KOPT-K1 (cell line): ENCODE measurements around the gene NAALADL2.
"Not testable (repeated sequence)": the region's sequence is repeated elsewhere in the genome, so short reads cannot be mapped to it uniquely, and the experiment has no call there.

Source experiments
- H3K27ac ChIP-seq: fragments of 200-600 bp; sonication (generic); 2 replicates; pipeline ENCODE4 v1.5.1; 2016; ENCODE audit warnings: antibody characterized with exemption, mild to moderate bottlenecking, low read depth, low read length; ENCODE audit not compliant: poor library complexity, severe bottlenecking
- H3K36me3 ChIP-seq: fragments of 200-600 bp; sonication (generic); 2 replicates; pipeline ENCODE4 v1.5.1; 2017; ENCODE audit warnings: antibody characterized with exemption, mild to moderate bottlenecking, low read length, moderate library complexity; ENCODE audit not compliant: insufficient read depth
- H3K9me3 ChIP-seq: fragments of 200-600 bp; sonication (generic); 2 replicates; pipeline ENCODE4 v1.5.1; 2017; ENCODE audit warnings: antibody characterized with exemption, low read length, mild to moderate bottlenecking; ENCODE audit not compliant: insufficient read depth, poor library complexity, severe bottlenecking

NAALADL2 gene

GRCh38 chr3:175590745-175591144 lies 731.6 kb downstream of the NAALADL2 start:
- no peak overlapping the region for H3K27ac ChIP-seq
- no peaks in the 10 kb centered on the region for H3K9me3 ChIP-seq
- H3K36me3 ChIP-seq = no peaks in the 10 kb centered on the region

GRCh38 chr3:175591375-175591774 lies 732.2 kb downstream of the NAALADL2 start:
- H3K36me3 ChIP-seq = no peaks in the 10 kb centered on the region
- H3K27ac ChIP-seq = no peak overlapping the region
- H3K9me3 ChIP-seq = no peaks in the 10 kb centered on the region

- Histone ChIP-seq H3K9me3 (no peaks in the 10 kb centered on the region), H3K27ac (no peak overlapping the region), H3K36me3 (no peaks in the 10 kb centered on the region)
These were observed 734.2 kb downstream of the NAALADL2 start for GRCh38 chr3:175593331-175593730.

GRCh38 chr3:175598740-175599139 lies 739.6 kb downstream of the NAALADL2 start:
- Histone ChIP-seq H3K27ac (no peak overlapping the region), H3K9me3 (no peaks in the 10 kb centered on the region), H3K36me3 (no peaks in the 10 kb centered on the region)

GRCh38 chr3:175601521-175601920 lies 742.4 kb downstream of the NAALADL2 start:
- Histone ChIP-seq H3K27ac (no peak overlapping the region), H3K9me3 (no peaks in the 10 kb centered on the region), H3K36me3 (no peaks in the 10 kb centered on the region)

GRCh38 chr3:175605851-175606250 lies 746.7 kb downstream of the NAALADL2 start:
- no peaks in the 10 kb centered on the region for H3K36me3 ChIP-seq
- H3K9me3 ChIP-seq = no peaks in the 10 kb centered on the region
- no peak overlapping the region for H3K27ac ChIP-seq

DNA sequence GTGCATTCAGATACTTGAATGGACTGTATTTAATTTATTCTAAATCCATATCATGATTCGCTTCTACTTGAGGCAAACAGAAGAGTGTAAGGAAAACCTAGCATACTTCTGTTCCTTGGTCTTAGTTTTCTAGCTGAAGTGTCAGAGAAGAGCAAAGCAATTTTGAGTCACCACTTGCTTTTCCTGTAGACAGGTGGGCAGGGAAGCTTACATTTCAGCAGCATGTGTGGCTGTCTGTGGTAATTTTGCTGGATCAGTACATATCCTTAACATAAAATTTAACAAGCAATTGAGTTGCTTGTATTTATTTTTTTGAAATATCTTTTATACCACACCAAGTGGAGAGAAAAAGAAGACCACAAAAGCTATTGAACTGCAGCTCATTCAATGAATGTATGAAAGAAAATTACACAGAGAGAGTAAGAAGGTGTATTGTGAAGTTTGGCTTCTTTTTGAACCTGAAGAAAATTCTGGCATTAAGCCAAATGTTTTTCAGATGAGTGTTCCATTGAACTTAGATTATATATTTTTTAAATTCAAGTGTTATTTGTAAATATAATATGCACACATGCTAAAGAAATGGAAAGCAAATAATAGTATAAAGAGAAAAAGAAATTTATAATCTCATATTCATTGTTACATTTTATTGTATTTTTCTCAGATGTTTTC lies 747.6 kb downstream of the NAALADL2 start:
- no peaks in the 10 kb centered on the region for H3K9me3 ChIP-seq
- no peak overlapping the region for H3K27ac ChIP-seq
- H3K36me3 ChIP-seq = no peaks in the 10 kb centered on the region

DNA sequence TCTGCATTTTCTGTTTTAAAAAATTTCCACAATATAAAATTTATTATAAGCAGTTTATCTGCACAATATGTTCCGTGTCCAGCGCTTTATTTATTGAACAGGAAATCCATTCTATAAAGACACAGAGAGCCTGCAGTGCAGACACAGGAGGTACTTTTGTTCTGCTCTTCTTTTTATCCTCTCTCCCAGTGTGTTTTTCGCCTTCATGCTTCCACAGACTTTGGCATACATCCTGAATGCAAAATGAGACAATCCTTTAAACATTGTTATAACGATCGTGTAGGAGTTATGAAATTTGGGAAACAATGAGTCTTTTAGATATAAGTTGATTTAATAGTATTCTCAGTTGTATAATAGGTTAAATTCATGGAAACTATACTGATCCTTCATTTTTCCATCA lies 749.2 kb downstream of the NAALADL2 start:
- no peaks in the 10 kb centered on the region for H3K9me3 ChIP-seq
- no peak overlapping the region for H3K27ac ChIP-seq
- no peaks in the 10 kb centered on the region for H3K36me3 ChIP-seq

DNA sequence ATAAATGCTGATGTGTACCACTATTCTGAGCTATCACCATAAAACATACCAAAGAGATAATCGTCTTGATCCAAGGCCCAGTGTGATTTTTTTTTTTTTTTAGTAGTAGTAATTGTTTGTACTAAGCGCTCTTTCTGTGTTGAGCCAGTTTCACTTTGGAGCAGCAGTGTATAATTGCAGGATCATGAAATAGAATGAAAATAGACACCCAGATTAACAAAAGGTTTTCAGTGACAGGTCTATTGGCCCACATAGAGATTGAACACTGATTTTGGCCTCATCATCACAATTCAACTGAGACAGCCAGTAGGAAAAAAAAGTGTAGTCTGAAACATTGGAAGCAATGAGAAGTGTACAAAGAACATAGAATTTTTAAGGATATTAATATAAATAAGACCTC lies 749.8 kb downstream of the NAALADL2 start:
- no peaks in the 10 kb centered on the region for H3K9me3 ChIP-seq
- H3K27ac ChIP-seq = no peak overlapping the region
- no peaks in the 10 kb centered on the region for H3K36me3 ChIP-seq

- H3K9me3 ChIP-seq = no peaks in the 10 kb centered on the region
- no peak overlapping the region for H3K27ac ChIP-seq
- H3K36me3 ChIP-seq = no peaks in the 10 kb centered on the region
These were observed 753.5 kb downstream of the NAALADL2 start for GRCh38 chr3:175612487-175613196.

DNA sequence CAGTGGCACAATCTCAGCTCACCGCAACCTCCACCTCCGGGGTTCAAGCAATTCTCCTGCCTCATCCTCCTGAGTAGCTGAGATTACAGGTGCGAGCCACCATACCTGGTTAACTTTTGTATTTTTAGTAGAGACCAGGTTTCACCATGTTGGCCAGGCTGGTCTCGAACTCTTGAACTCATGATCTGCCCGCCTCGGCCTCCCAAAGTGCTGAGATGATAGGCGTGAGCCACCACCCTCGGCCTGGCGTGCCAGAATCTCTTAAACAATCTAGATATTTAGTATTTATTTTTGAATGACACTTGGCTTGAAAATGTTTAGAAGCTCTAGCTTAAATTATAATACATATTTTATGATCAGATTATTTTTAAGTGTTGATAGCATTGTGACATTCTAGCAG lies 755.0 kb downstream of the NAALADL2 start:
- not testable (repeated sequence) for H3K36me3 ChIP-seq, H3K27ac ChIP-seq, H3K9me3 ChIP-seq

DNA sequence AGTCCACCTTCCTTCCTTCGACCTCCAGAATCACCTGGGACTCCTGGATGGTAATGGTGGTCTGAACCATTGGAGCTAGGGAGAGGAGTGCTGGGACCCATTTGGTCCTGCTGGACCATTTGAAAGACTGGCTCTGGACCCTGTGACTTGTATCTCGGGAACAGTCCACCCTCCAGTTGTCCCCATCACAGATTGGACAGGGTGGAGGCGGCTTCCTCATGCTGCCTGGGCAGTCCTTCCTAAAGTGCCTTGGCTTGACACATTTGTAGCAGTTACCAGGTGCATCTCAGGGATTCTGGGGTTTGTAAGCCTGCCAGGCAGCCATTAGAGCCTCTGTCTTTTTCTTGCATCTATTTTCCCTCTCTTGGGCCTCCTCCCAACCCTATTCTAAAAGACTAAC lies 758.1 kb downstream of the NAALADL2 start:
- Histone ChIP-seq H3K27ac (no peak overlapping the region), H3K36me3 (no peaks in the 10 kb centered on the region), H3K9me3 (no peaks in the 10 kb centered on the region)

- Histone ChIP-seq H3K9me3 (no peaks in the 10 kb centered on the region), H3K27ac (no peak overlapping the region), H3K36me3 (no peaks in the 10 kb centered on the region)
These were observed 760.2 kb downstream of the NAALADL2 start for GRCh38 chr3:175619369-175619768.

- Histone ChIP-seq H3K9me3 (no peaks in the 10 kb centered on the region), H3K36me3 (no peaks in the 10 kb centered on the region), H3K27ac (no peak overlapping the region)
These were observed 761.0 kb downstream of the NAALADL2 start for GRCh38 chr3:175620093-175620492.

DNA sequence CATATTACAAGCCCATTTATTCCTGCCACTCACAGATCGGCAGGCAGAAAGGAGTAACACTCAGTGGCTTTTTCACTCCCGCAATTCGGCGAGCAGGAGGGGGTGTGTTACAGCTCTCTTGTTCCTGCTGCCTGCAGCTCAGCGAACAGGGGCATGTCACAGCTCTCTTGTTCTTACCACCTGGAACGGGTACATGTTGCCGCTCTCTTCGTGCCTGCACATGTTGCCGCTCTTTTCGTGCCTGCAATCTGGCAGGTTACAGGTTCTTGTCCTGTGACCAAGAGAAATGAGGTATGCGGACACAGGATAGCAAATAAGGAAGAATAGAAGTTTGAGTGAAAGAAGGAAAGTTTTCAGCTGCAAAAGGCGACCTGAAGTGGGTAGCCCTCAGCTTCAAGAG lies 761.4 kb downstream of the NAALADL2 start:
- H3K36me3 ChIP-seq = no peaks in the 10 kb centered on the region
- H3K9me3 ChIP-seq = no peaks in the 10 kb centered on the region
- H3K27ac ChIP-seq = no peak overlapping the region

GRCh38 chr3:175640958-175641357 lies 781.8 kb downstream of the NAALADL2 start:
- Histone ChIP-seq H3K36me3 (no peaks in the 10 kb centered on the region), H3K9me3 (no peaks in the 10 kb centered on the region), H3K27ac (no peak overlapping the region)
